HG03432 (cell line): ENCODE measurements around the gene ELOB.

Source experiments
- ATAC-seq: cut with Tn5 transposase; IDR thresholded peaks from one replicate; pipeline ENCODE4 v1.9.1; 2021; ENCODE audit warnings: mild to moderate bottlenecking, moderate library complexity; ENCODE audit not compliant: unreplicated experiment

The ELOB gene

GRCh38 chr16:2811703-2812471, 34.8 kb upstream of the ELOB start:
- ATAC-seq: no peak

GRCh38 chr16:2810651-2811050, 33.6 kb upstream of the ELOB start:
- no peak for ATAC-seq

GRCh38 chr16:2809149-2809760, 32.2 kb upstream of the ELOB start:
- no peak for ATAC-seq

- ATAC-seq: no peak
These were observed 31.1 kb upstream of the ELOB start for GRCh38 chr16:2808181-2808580.

GRCh38 chr16:2806286-2806685, 29.2 kb upstream of the ELOB start:
- ATAC-seq: no peak

GRCh38 chr16:2804728-2805127, 27.6 kb upstream of the ELOB start:
- no peak for ATAC-seq

- ATAC-seq: no peak
These were observed 26.6 kb upstream of the ELOB start for GRCh38 chr16:2803545-2804195.

GRCh38 chr16:2799859-2800226, 22.8 kb upstream of the ELOB start:
- no peak for ATAC-seq

GRCh38 chr16:2799205-2799858, 22.3 kb upstream of the ELOB start:
- ATAC-seq: no peak

- ATAC-seq: no peak
These were observed 21.7 kb upstream of the ELOB start for GRCh38 chr16:2798723-2799204.

GRCh38 chr16:2795395-2796143, 18.5 kb upstream of the ELOB start:
- ATAC-seq: no peak

- no peak for ATAC-seq
These were observed 15.9 kb upstream of the ELOB start for GRCh38 chr16:2792940-2793339.

- no peak for ATAC-seq
These were observed 14.1 kb upstream of the ELOB start for GRCh38 chr16:2791174-2791573.

GRCh38 chr16:2790631-2791030, 13.6 kb upstream of the ELOB start:
- no peak for ATAC-seq

GRCh38 chr16:2787961-2788360, 10.9 kb upstream of the ELOB start:
- ATAC-seq: no peak

GRCh38 chr16:2787406-2787805, 10.3 kb upstream of the ELOB start, which contains the start of gene PRSS33:
PRSS33 (minus strand) TSS chr16:2787560; CDS start chr16:2786547, 1,013 bp downstream.
- ATAC-seq: no peak

GRCh38 chr16:2786826-2787151, 9.7 kb upstream of the ELOB start:
- ATAC-seq: no peak

GRCh38 chr16:2786061-2786825, 9.2 kb upstream of the ELOB start:
- ATAC-seq: no peak

GRCh38 chr16:2785101-2785991, 8.3 kb upstream of the ELOB start:
- no peak for ATAC-seq
